CD4-positive, alpha-beta T cell treated with Interleukin-15 for 1 hour (primary cell): ENCODE measurements around the gene NIM1K.
A peak's percentile ranks its signal among the peaks of the same experiment; 100 is the strongest.
"Not testable (repeated sequence)": the region's sequence is repeated elsewhere in the genome, so short reads cannot be mapped to it uniquely, and the experiment has no call there.

Experiments
- DNase-seq: peaks from one replicate; pipeline ENCODE4 v3.0.0-alpha.2; 2020

NIM1K gene

GRCh38 chr5:43191740-43192557, at the start of gene NIM1K:
NIM1K (plus strand) TSS chr5:43192225; CDS start chr5:43245776, 53,551 bp downstream.
- peak; percentile 19 for DNase-seq

- DNase-seq: no peak
These were observed 47.0 kb upstream of the NIM1K start for GRCh38 chr5:43145071-43145470.

DNA sequence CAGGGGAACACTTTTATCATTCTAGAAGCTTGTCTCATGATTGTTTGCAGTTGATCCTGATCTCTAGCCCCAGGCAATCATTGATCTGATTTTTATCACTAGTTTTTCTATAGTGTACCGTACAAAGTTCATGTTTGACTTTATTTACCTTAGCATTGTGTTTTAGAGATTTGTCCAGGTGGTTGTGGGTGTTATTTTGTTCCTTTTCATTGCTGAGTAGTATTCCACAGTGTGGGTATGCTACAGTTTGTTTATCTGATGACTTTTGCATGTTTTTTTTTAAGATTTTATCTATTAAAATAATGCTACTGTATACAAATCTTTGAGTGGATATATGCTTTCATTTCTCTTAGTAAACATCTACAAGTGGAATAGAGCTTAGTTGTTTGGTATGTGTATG, 45.1 kb upstream of the NIM1K start:
- DNase-seq: no peak

DNA sequence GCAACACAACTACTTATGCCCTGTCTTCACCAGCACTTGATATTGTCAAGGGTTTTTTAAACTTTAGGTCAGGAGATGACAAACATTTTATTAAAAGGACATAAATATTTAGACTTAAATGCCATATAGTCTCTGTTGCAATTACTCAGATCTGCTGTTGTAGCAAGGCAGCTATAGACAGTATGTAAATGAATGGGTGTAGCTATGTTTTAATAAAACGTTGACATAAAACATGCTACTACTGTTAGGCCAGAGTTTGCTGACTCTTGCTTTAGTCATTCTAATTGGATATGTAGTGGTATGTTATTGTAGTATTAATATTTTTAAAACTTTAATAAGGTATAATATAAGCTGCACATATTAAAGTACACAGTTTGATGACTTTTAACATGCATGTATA, 43.6 kb upstream of the NIM1K start:
- DNase-seq: no peak

- no peak for DNase-seq
These were observed 42.8 kb upstream of the NIM1K start for GRCh38 chr5:43149231-43149630.

DNA sequence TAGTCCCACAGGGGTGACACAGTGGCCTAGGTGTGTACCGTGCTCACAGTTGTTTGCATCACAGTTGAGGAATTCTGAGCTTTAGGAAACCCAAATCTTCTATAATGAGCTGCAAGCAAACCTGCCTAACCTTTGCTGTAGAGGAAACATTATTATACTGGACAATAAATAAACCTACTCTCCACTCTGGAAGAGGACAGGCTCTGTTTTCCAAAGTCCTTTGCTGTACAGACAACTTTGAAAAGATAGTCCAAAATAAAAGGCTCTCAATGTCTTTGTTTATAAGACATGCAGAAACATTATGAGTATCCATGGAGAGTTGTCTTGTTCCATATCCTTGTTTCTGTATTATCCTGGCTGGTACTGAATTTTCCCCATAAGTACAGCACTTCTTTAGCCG, 42.0 kb upstream of the NIM1K start:
- no peak for DNase-seq

DNA sequence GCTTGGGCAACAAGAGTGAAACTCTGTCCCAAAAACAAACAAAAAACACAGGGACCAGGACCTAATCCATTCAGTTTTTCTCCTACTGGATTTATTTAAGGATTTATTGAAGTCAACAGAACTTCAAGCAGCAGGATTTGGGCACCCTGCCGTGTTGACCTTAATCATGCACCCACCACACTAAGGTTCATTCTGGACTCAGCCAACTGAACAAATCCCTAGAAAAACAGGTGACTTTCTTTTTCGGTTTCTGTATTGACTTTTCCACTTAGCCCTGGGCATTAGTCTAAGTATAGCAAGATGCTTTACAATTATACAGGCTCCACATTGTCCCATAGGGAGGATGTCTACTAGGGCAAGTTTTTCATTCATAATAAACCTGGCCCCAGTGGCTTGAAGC, 41.3 kb upstream of the NIM1K start:
- DNase-seq: no peak

DNA sequence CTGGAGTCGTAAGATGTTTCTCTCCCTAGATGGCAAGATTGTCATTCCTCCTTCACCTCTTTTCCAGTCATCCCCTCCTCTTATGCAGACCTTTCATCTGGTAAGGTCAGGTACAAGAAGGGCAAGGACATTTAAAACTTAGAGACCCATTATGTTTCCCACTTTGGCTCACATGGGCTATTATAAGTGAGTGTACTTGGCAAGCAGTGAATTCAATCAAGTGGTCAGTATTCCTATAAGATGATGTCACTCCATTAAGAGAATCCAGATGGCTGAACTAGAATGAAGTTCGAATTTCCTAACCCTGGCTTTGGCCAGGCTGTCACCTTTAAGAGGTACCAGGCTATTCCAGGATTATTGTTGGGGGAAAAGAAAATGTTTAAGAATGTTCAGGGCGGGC, 39.1 kb upstream of the NIM1K start:
- DNase-seq: no peak

DNA sequence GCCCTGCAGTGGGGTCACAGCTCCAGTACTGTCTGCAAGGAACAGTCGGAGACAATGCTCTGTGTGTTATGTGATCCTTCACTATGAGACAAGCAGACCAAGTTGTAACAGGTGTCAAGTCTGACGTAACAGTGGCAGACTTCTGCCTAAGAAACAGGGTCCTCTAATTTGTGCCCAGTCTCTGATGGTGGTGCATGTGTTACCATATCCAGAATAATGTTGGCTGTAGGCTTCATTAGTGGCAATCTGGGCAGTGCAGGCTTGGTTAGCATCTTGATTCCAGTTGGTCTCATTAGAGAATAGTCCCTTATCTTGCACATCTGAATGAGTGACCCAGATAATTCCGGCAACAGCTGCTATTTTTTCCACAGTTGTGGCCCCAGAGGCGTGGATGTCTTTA, 37.6 kb upstream of the NIM1K start:
- no peak for DNase-seq

GRCh38 chr5:43155394-43156096, 36.5 kb upstream of the NIM1K start:
- DNase-seq: no peak

DNA sequence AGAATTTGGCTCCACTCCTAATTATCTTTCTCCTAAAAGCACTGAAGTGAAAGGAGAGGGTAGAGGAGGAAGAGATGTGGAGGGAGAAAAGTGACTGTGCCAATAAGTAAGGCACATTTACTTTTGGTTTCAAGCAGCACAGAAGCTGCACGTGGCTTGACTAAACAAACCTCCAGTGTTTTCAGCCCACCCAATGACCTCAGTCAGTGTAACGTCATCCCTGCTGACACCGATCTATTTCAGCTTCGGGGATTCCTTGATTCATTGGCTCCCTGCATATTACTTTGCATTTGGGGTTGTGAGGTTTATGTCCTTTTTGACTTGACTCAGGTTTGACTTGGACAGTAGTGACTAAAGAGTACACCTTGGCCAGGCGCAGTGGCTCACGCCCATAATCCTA, 35.6 kb upstream of the NIM1K start:
- DNase-seq: no peak

DNA sequence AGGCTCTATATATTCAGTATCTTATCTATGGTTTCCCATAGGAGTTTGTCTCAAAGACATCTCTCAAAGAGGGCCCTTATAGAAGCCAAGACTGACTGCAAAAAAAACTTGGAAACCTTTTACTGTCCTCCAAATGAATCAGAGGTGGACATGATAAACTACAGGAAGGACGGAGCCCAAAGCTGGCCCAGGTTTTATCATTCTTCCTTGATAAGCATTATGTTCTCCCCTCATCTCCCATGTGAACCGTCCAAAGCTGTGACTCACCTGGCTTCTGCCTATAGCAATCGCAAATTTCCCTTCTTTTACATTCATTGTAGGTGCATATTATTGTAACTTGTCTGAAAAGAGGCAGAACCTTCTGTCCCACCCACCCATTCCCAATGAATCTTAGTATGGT, 35.0 kb upstream of the NIM1K start:
- no peak for DNase-seq

DNA sequence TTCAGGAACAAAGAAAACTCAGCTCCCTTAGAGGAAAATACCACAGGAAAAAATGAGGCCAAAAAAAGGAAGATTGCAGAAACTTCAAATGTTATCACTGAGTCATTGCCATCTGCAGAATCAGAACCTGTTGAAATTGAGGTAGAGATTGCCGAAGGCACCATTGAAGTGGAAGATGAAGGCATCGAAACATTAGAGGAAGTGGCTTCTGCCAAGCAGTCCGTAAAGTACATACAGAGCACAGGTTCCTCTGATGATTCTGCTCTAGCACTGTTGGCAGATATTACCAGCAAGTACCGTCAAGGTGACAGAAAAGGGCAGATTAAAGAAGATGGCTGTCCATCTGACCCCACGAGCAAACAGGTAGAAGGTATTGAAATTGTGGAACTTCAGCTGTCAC, 30.8 kb upstream of the NIM1K start:
- DNase-seq: no peak

GRCh38 chr5:43164801-43165200, 27.2 kb upstream of the NIM1K start:
- not testable (repeated sequence) for DNase-seq

GRCh38 chr5:43165323-43165722, 26.7 kb upstream of the NIM1K start:
- no peak for DNase-seq

DNA sequence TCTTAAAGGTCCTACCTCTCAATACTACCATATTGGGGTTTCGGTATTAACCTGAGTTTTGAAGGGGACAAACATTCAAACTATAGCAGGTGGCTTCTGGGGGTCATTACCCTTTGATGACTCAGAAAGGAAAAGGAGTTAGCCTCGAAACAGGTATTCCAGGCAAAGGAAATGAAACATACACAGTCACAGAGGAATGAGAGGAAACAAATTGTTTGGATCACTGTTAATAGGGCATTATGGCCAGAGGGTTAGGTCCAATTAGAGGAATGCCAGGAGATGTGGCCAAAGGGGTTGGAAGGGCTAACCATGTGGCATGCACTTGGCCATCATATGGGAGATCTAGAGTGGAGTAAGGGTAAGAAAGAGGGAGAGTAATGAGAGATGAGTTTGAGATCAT, 23.9 kb upstream of the NIM1K start:
- DNase-seq: no peak

DNA sequence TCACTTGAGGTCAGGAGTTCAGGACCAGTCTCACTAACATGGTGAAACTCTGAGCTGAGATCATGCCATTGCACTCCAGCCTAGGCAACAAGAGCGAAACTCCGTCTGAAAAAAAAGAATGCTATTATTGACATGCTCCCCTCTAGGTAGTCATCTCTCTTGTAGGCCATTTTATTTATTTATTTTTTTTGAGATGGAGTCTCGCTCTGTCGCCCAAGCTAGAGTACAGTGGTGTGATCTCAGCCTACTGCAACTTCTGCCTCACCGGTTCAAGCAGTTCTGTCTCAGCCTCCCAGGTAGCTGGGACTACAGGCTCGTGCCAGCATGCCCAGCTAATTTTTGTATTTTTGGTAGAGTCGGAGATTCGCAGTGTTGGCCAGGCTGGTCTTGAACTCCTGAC, 20.6 kb upstream of the NIM1K start:
- DNase-seq: no peak

DNA sequence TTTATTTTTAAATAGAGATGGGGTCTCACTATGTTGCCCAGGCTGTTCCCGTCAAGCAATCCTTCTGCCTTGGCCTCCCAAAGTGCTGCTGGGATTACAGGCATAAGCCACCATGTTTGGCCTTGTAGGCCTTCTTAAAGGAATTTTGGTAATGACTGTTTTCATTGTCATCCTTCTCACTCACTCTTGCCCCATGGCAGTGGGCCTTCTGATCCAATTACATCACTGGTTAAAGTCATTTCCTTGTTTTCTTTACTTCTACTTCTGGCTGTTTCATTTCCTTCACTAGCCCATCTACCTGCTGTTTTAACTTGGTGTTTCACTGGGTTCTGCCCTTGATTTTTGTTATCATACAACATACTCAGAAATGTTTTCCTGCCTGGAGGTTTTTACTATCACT, 20.1 kb upstream of the NIM1K start:
- DNase-seq: no peak

GRCh38 chr5:43172779-43173178, 19.2 kb upstream of the NIM1K start:
- no peak for DNase-seq

DNA sequence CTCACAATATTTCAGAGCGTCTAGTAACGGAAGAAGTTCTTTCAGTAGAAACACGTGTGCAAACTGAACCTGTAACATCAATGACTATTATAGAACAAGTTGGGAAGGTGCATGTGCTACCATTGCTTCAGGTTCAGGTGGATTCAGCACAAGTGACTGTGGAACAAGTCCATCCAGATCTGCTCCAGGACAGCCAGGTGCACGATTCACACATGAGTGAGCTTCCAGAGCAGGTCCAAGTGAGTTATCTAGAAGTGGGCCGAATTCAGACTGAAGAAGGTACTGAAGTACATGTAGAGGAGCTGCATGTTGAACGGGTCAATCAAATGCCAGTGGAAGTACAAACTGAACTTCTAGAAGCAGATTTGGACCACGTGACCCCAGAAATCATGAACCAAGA, 17.4 kb upstream of the NIM1K start:
- DNase-seq: no peak

DNA sequence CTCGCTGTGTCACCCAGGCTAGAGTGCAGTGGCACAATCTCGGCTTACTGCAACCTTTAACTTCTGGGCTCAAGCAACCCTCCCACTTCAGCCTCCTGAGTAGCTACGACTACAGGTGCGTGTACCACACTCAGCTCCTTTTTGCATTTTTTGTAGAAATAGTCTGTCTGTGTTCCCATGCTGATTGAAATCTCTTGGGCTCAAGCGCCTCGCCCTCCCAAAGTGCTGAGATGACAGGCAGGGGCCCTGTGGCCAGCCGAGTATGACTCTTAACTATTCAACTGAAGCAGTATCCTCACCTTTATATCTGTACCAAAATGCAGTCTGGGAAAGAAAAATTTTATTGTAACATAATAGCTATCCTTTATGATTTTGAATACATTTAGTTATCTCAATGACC, 12.2 kb upstream of the NIM1K start:
- DNase-seq: no peak

GRCh38 chr5:43182421-43182820, 9.6 kb upstream of the NIM1K start:
- no peak for DNase-seq

- DNase-seq: not testable (repeated sequence)
These were observed 8.9 kb upstream of the NIM1K start for GRCh38 chr5:43183101-43183500.

- DNase-seq: no peak
These were observed 1.0 kb upstream of the NIM1K start for GRCh38 chr5:43190755-43191603.
